Fibroblast of mammary gland (primary cell): ENCODE measurements around the gene IPO11.

Experiments used
- DNase-seq: peaks from one replicate; pipeline ENCODE4 v3.0.0-alpha.2; 2010; ENCODE audit warnings: low read depth
- H3K4me3 ChIP-seq: 2 replicates; pipeline ENCODE4 v1.5.1; 2011; ENCODE audit warnings: low read depth, mild to moderate bottlenecking, low read length, moderate library complexity; ENCODE audit not compliant: control insufficient read depth
- TF ChIP-seq, protein P1 (sequence below): conservative IDR thresholded peaks from 2 replicates; pipeline ENCODE4 v1.5.1; 2011; ENCODE audit warnings: low read depth, low read length, inconsistent platforms; ENCODE audit not compliant: control insufficient read depth, insufficient read depth

Gene IPO11

GRCh38 chr5:62533597-62533996 lies 121.0 kb downstream of the IPO11 start:
- no peak overlapping the region for H3K4me3 ChIP-seq
- TF ChIP-seq, protein P1, sequence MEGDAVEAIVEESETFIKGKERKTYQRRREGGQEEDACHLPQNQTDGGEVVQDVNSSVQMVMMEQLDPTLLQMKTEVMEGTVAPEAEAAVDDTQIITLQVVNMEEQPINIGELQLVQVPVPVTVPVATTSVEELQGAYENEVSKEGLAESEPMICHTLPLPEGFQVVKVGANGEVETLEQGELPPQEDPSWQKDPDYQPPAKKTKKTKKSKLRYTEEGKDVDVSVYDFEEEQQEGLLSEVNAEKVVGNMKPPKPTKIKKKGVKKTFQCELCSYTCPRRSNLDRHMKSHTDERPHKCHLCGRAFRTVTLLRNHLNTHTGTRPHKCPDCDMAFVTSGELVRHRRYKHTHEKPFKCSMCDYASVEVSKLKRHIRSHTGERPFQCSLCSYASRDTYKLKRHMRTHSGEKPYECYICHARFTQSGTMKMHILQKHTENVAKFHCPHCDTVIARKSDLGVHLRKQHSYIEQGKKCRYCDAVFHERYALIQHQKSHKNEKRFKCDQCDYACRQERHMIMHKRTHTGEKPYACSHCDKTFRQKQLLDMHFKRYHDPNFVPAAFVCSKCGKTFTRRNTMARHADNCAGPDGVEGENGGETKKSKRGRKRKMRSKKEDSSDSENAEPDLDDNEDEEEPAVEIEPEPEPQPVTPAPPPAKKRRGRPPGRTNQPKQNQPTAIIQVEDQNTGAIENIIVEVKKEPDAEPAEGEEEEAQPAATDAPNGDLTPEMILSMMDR = no peak
- no peak for DNase-seq

- TF ChIP-seq, protein P1 = no peak
- no peak for DNase-seq
- H3K4me3 ChIP-seq = no peak overlapping the region
Measured at GRCh38 chr5:62534461-62535236, 122.1 kb downstream of the IPO11 start.

- H3K4me3 ChIP-seq = no peak overlapping the region
- TF ChIP-seq, protein P1 = no peak
- no peak for DNase-seq
Measured at GRCh38 chr5:62536232-62536631, 123.7 kb downstream of the IPO11 start.

DNA sequence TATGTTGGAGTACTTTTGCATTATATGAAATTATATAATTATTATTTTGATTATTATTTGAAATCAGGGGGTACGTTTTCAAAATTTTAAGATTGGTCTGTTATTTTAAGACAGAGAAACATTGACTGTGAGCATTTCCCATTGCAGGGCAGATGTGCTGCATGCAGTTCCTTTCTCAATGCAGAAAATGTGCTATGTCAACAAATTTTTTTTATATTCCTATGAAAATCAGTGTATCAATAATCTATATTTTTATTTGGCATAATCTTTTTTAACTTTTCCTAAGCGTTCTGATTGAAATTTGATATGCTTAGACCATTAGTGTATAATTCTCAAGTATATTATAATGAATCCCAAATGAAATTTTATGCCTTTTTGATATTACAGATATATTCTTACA lies 124.2 kb downstream of the IPO11 start:
- no peak for DNase-seq
- TF ChIP-seq, protein P1 = no peak
- H3K4me3 ChIP-seq = no peak overlapping the region

GRCh38 chr5:62538017-62538942 lies 125.7 kb downstream of the IPO11 start:
- TF ChIP-seq, protein P1 = no peak
- no peak overlapping the region for H3K4me3 ChIP-seq
- peak; percentile 93 for DNase-seq

GRCh38 chr5:62542720-62543119 lies 130.2 kb downstream of the IPO11 start:
- H3K4me3 ChIP-seq = no peak overlapping the region
- TF ChIP-seq, protein P1 = no peak
- no peak for DNase-seq
